Measurements from ENCODE around the gene ZNF358. TPM values are rescaled to one million over a fixed set of nuclear protein-coding genes. Genes with fewer than 3 reads are reported as not detected.

The ZNF358 gene
- total RNA-seq, 3 donors from 2014 or later = 34.0 to 65.3 (median 34.7) TPM

- no peak overlapping the region for H3K27ac ChIP-seq
- no peak for DNase-seq (ENCODE audit: low spot score in 2 of 2)
- intact Hi-C loops (cut with DNase I; ENCODE audit: low total_unique reads) = no loop called here
- no peak overlapping the region for H3K4me3 ChIP-seq
- no peaks in the 10 kb centered on the region for H3K4me1 ChIP-seq
- no peaks in the 10 kb centered on the region for H3K36me3 ChIP-seq
- H3K27me3 ChIP-seq = no peaks in the 10 kb centered on the region
- no peak for TF ChIP-seq POLR2A (IDR thresholded peaks at IDR 0.05)
- no peak for TF ChIP-seq CTCF (IDR thresholded peaks at IDR 0.05)
- no peak for TF ChIP-seq POLR2AphosphoS5 (IDR thresholded peaks at IDR 0.05)
- no peaks in the 10 kb centered on the region for H3K9me3 ChIP-seq
Measured at GRCh38 chr19:7470540-7471305, 45.2 kb upstream of the ZNF358 start.

- intact Hi-C loops (cut with DNase I; ENCODE audit: low total_unique reads) = no loop called here
- Histone ChIP-seq H3K9me3 (no peaks in the 10 kb centered on the region), H3K4me3 (no peak overlapping the region), H3K27ac (no peak overlapping the region), H3K4me1 (no peaks in the 10 kb centered on the region), H3K27me3 (no peaks in the 10 kb centered on the region), H3K36me3 (no peaks in the 10 kb centered on the region)
- DNase-seq (ENCODE audit: low spot score in 2 of 2) = no peak
- TF ChIP-seq CTCF (IDR thresholded peaks at IDR 0.05) = no peak
- no peak for TF ChIP-seq POLR2A (IDR thresholded peaks at IDR 0.05)
- no peak for TF ChIP-seq POLR2AphosphoS5 (IDR thresholded peaks at IDR 0.05)
Measured at GRCh38 chr19:7471696-7472615, 43.9 kb upstream of the ZNF358 start.

GRCh38 chr19:7475665-7476064 lies 40.2 kb upstream of the ZNF358 start:
- Histone ChIP-seq H3K36me3 (no peaks in the 10 kb centered on the region), H3K4me3 (no peak overlapping the region), H3K27ac (no peak overlapping the region), H3K27me3 (no peaks in the 10 kb centered on the region), H3K4me1 (no peaks in the 10 kb centered on the region), H3K9me3 (no peaks in the 10 kb centered on the region)
- no peak for DNase-seq (ENCODE audit: low spot score in 2 of 2)
- intact Hi-C loops (cut with DNase I; ENCODE audit: low total_unique reads) = no loop called here
- no peak for TF ChIP-seq POLR2A (IDR thresholded peaks at IDR 0.05)
- TF ChIP-seq CTCF (IDR thresholded peaks at IDR 0.05) = no peak
- TF ChIP-seq POLR2AphosphoS5 (IDR thresholded peaks at IDR 0.05) = no peak

- H3K36me3 ChIP-seq = no peaks in the 10 kb centered on the region
- no peaks in the 10 kb centered on the region for H3K9me3 ChIP-seq
- TF ChIP-seq CTCF (IDR thresholded peaks at IDR 0.05) (no peak), POLR2A (IDR thresholded peaks at IDR 0.05) (no peak), POLR2AphosphoS5 (IDR thresholded peaks at IDR 0.05) (no peak)
- no peaks in the 10 kb centered on the region for H3K27me3 ChIP-seq
- H3K27ac ChIP-seq = no peak overlapping the region
- no peak for DNase-seq (ENCODE audit: low spot score in 2 of 2)
- no peaks in the 10 kb centered on the region for H3K4me1 ChIP-seq
- H3K4me3 ChIP-seq = no peak overlapping the region
- intact Hi-C loops (cut with DNase I; ENCODE audit: low total_unique reads) = no loop called here
Measured at GRCh38 chr19:7476241-7476640, 39.7 kb upstream of the ZNF358 start.

Measured in breast epithelium (tissue), 4 donors.